PC-3 (cell line): Measurements from ENCODE around the gene HOXB2.

Experiments used
- EZH2 ChIP-seq: fragments of 300-600 bp; sonication (generic); IDR thresholded peaks from one replicate; pipeline ENCODE4 v1.6.1; 2017; ENCODE audit warnings: antibody characterized with exemption, mild to moderate bottlenecking, low read length; ENCODE audit not compliant: unreplicated experiment
- EZH2phosphoT487 ChIP-seq: fragments of 300-600 bp; sonication (generic); IDR thresholded peaks from 2 replicates; pipeline ENCODE4 v1.6.1; 2018; ENCODE audit warnings: mild to moderate bottlenecking, antibody characterized with exemption, low read length, borderline replicate concordance
- TF ChIP-seq, protein P1 (sequence below): fragments of 300-600 bp; sonication (generic); conservative IDR thresholded peaks from 2 replicates; pipeline ENCODE4 v1.5.1; 2017; ENCODE audit warnings: antibody characterized with exemption, low read depth, mild to moderate bottlenecking, low read length

DNA sequence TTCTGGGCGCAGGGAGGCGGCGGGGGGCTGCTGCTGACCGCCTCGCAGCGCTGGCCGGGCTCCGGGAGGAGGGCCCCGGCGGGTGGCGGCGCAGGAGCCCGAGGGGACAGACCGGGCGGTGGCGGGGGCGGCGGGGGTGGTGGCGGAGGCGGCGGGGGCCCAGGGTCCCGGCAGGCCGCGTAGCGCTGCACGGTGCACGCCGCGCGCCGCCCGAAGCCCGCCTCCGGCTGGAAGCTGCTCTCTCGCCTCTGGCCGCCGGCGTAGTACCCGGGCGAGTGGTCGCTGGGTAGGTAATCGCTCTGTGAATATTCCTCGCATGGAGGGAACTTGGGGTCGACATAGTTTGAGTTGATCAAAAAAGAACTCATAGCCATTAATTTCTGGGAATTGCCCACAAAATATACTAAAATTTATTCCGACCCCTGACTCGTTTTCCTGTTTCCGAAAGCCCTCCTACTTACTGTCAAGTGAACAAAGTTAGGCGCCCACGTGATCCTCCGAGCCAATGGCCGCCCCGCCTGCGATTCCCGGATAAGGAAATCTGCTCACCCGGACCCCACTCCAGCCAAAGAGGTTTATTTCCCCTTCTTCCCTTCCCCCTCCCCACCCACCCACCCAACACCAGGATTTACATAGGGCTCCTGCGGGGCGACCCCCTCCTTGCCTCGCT lies 33.2 kb upstream of the HOXB2 start, which contains the start of gene HOXB4:
- TF ChIP-seq, protein P1, sequence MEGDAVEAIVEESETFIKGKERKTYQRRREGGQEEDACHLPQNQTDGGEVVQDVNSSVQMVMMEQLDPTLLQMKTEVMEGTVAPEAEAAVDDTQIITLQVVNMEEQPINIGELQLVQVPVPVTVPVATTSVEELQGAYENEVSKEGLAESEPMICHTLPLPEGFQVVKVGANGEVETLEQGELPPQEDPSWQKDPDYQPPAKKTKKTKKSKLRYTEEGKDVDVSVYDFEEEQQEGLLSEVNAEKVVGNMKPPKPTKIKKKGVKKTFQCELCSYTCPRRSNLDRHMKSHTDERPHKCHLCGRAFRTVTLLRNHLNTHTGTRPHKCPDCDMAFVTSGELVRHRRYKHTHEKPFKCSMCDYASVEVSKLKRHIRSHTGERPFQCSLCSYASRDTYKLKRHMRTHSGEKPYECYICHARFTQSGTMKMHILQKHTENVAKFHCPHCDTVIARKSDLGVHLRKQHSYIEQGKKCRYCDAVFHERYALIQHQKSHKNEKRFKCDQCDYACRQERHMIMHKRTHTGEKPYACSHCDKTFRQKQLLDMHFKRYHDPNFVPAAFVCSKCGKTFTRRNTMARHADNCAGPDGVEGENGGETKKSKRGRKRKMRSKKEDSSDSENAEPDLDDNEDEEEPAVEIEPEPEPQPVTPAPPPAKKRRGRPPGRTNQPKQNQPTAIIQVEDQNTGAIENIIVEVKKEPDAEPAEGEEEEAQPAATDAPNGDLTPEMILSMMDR = no peak
- no peak for TF ChIP-seq EZH2phosphoT487
- no peak for TF ChIP-seq EZH2
